GM13976 (cell line): ENCODE results near the gene RAVER2.

Source experiments
- DNase-seq: peaks from one replicate; pipeline ENCODE4 v3.0.0; 2012; ENCODE audit warnings: low spot score
- in situ Hi-C: fragments of 300-500 bp; cut with MboI; formaldehyde crosslinking; loops from one replicate; pipeline ENCODE4 v1.12.0; 2022; ENCODE audit warnings: low sequenced_read_pairs, mixed read lengths, inconsistent platforms; ENCODE audit not compliant: unreplicated experiment
- TF ChIP-seq, protein P1 (sequence below): IDR thresholded peaks from 2 replicates; pipeline ENCODE4 v1.5.1; 2012; ENCODE audit warnings: borderline replicate concordance, mild to moderate bottlenecking; ENCODE audit not compliant: insufficient read depth; ENCODE audit errors: extremely low read depth, missing control alignments, control extremely low read depth

The RAVER2 gene

GRCh38 chr1:64877598-64877997, 132.7 kb downstream of the RAVER2 start:
- no peak for DNase-seq
- TF ChIP-seq, protein P1, sequence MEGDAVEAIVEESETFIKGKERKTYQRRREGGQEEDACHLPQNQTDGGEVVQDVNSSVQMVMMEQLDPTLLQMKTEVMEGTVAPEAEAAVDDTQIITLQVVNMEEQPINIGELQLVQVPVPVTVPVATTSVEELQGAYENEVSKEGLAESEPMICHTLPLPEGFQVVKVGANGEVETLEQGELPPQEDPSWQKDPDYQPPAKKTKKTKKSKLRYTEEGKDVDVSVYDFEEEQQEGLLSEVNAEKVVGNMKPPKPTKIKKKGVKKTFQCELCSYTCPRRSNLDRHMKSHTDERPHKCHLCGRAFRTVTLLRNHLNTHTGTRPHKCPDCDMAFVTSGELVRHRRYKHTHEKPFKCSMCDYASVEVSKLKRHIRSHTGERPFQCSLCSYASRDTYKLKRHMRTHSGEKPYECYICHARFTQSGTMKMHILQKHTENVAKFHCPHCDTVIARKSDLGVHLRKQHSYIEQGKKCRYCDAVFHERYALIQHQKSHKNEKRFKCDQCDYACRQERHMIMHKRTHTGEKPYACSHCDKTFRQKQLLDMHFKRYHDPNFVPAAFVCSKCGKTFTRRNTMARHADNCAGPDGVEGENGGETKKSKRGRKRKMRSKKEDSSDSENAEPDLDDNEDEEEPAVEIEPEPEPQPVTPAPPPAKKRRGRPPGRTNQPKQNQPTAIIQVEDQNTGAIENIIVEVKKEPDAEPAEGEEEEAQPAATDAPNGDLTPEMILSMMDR, result no peak
- in situ Hi-C loops, result no loop called here

- TF ChIP-seq, protein P1, result no peak
- DNase-seq, result no peak
- in situ Hi-C loops, result no loop called here
Observed at GRCh38 chr1:64878090-64878489, 133.2 kb downstream of the RAVER2 start.

DNA sequence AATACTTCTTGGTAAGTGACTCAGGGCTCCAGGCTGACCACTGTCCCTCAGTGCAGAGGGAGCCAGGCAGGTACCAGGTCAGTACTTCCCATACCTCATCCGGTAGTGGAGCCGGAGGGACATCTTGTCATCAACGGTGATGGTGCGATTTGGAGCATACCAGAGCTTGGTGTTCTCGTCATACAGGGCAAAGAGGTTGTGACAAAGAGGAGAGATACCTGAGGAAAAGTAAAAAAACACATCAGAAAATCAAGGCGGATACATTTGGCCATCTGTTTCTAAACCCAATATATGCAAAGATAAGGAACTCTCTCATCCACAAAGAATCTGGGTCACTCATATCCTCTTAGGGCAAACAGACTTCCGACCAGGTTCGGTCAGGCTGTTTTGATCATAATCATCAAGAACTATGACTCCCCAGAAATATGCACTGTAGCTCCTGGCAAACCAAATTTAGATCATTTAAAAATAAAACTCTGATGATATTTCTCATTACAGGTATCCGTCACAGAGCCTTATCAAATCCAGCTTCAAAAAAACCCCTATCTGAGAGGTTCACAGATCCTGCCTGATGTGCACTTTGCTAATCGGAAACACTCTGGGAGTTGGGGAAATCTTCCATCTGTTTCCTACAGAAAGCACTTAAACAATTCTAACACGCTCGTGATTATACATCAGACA, 134.2 kb downstream of the RAVER2 start:
- no peak for DNase-seq
- TF ChIP-seq, protein P1, result no peak
- in situ Hi-C loops, result no loop called here

DNA sequence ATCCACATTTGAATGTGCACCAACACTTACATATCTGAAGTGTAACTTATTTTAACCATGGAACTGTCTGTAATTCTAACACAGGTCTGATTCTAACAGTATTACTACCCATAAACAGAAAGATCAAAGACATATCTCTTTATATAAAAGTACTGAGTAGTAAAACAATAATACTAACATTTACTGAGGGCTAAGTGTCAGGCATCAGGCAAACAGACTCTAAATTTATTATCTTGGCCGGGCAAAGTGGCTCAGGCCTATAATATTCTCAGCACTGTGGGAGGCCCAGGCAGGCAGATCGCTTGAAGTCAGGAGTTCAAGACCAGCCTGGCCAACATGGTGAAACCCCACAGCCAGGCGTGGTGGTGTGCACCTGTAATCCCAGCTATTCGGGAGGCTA, 135.6 kb downstream of the RAVER2 start:
- TF ChIP-seq, protein P1, result no peak
- DNase-seq, result no peak
- in situ Hi-C loops, result no loop called here

DNA sequence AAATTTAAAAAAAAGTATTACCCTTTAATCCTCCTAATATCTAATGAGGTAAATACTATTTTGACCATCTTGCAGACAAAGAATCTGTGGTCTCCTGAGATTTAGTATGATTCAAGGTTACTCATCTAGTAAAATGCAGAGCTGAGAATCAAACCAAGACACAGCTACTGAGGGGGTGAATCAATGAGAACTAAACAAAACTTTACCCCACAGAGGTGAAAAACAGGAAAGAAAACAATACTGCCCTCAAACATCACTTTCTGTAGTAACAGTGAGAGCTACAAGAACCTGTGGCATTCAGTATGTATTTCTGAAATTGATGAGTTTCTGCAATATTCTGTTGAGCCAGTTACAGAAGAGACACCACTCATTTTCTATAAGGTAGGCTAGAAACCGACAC, 136.4 kb downstream of the RAVER2 start:
- in situ Hi-C loops, result no loop called here
- TF ChIP-seq, protein P1, result no peak
- no peak for DNase-seq
